ENCODE measurements around the gene UIMC1.
"Not testable (repeated sequence)": the region's sequence is repeated elsewhere in the genome, so short reads cannot be mapped to it uniquely, and the experiment has no call there.

Gene UIMC1

DNA sequence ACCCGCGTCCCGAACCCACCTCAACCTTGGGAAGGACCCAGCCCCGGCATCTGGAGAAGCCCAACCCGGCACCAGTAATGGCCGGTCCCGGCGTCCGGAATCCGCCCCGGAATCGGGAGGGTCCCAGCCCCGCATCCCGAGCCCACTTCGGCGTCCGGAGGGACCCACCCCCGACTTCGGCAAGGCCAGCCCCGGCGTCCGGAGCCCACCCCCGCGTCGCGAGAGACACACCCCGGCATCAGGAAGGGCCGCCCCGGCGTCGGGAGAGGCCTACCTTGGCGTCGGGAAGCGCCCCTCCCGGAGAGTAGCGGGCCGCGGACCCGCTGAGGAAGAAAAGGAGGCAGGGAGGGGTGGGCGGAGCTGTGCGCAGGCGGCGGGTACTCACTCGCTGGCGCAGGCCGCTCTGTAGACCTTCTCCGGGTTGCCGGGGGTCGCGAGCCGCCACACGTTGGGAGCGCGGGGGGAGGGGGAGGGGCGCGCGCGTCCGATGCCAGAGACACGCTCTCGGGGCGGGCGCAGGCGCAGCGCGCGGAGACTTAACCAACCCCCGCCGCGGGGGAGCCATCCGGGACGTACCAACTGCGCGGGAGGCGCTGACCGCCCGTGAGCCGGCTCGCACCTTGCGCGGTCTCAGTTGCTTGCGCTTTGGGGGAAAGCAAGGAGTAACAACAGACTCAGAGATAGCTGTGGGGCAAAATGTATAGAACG is at the start of gene UIMC1:
Gene UIMC1, minus strand, starts transcription at position 515 of the 708 bp plus-strand sequence. CDS start 24,164 bp downstream, outside the sequence.
- peak; percentile 89 for DNase-seq (ENCODE audit: low read depth)

DNA sequence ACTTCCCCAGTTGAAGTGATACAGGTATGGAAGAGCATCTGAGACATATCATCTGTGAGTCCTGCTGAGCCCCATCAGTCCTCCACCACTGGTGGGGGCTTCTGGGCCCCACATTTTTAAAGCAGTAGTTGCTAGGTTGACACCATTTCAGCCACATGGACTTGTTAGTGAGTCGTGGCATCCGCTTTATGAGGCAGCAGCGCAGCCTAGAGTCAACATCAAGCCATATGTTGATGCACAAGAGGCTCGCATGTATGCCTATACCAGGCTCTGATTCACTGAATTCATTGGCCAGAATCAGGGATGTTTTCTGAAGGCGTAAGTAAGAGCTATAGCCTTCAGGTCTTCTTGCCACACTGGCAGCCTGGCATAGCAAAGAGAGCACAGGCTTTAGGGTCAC is 42.7 kb upstream of the UIMC1 start:
- no peak for DNase-seq (ENCODE audit: low read depth)

DNA sequence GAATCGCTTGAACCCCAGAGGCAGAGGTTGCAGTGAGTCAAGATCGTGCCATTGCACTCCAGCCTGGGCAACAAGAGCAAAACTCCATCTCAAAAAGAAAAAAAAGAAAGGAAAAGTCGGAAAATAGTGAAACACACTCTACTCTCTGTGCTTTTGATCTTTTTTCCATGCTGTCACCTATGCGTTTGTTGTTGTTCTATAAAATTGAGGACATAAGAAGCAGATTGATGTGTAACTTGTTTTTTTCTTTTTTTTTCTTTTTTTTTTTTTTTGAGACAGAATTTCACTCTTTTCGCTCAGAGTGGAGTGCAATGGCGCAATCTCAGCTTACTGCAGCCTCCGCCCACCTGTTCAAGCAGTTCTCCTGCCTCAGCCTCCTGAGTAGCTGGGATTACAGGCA is 42.0 kb upstream of the UIMC1 start:
- not testable (repeated sequence) for DNase-seq (ENCODE audit: low read depth)

DNA sequence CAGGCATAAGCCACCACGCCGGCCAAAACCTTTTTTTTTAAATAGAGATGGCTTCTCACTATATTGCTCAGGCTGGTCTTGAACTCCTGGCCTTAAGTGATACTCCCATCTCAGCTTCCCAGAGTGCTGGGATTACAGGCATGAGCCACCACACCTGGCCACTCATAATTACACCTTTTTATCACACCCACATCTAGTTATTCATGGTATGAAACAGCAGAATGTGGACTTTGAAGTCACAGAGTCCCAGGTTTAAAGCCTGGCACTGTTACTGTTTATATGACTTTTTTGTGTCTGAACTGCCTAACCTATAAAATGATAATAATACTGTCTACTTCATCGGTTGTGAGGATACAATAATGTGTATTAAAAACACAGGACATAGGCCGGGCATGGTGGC is 39.1 kb upstream of the UIMC1 start:
- no peak for DNase-seq (ENCODE audit: low read depth)

DNA sequence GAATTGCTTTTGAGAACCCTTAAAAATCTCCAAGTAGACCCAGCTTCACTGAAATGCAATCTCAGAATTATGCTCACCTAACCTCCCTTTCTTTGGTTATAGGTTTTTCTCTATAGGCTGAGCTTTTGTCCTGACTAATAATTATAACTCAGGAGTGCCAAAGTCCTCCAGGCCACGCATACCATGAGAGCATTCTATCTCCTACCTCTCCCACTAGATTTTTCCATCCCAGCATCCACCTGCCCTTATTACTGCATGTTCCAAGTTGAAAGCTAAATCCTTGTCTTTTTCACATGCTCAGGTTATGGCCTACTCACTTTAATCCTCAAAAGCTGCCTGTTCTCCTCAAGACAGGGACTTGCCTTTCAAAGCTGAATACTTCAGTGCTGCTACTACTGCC is 38.1 kb upstream of the UIMC1 start:
- no peak for DNase-seq (ENCODE audit: low read depth)

DNA sequence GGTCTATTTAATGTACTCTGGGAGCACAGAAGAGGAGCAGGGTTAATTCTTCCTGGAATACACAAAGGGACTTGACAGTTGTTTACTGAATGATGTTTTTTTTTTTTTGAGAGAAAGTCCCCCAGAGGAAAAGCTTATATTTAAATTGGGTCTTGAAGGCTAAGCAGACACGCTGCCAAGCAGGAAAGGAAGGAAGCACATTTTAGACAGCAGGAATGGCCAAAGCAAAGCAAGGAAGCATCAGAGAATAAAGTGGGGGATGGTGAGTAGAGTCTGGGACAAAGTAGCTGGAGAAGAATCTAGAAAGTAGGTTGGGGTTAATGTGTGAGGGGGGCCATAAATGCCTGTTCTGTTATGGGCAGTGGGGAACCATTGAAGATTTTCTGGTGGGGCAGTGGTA is 37.4 kb upstream of the UIMC1 start:
- no peak for DNase-seq (ENCODE audit: low read depth)

DNA sequence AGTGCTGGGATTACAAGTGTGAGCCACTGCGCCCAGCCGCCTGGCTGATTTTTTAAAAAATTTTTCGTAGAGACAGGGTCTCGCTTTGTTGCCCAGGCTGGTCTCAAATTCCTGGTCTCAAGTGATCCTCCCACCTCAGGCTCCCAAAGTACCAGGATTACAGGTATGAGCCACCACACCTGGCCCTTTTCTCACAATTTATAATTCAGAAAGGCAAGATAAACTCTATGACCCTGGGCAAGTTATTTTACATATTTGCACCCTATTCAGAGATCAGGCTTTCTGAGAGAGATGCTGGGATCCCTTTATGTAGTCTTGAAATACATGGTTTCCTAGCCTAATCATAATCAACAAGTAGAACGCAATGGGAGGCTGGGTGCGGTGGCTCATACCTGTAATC is 36.5 kb upstream of the UIMC1 start:
- no peak for DNase-seq (ENCODE audit: low read depth)

DNA sequence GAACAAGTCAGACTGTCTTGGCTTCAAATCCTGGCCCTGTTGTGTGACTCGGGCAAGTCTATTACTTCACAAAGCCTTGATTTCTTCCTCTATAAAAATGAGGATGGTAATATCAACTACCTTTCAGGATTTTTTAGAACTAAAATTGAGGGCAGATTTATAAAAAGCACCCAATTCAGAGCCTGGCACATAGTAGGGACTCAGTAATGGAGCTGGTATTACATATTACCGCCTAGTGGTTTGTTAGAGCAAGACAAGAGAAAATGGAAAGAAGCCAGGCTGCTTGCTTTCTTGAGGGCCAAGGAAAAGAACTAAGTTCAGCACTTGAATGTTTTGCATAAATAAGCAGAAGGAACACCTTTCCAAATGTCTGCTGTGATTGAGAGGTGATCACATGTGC is 35.4 kb upstream of the UIMC1 start:
- no peak for DNase-seq (ENCODE audit: low read depth)

DNA sequence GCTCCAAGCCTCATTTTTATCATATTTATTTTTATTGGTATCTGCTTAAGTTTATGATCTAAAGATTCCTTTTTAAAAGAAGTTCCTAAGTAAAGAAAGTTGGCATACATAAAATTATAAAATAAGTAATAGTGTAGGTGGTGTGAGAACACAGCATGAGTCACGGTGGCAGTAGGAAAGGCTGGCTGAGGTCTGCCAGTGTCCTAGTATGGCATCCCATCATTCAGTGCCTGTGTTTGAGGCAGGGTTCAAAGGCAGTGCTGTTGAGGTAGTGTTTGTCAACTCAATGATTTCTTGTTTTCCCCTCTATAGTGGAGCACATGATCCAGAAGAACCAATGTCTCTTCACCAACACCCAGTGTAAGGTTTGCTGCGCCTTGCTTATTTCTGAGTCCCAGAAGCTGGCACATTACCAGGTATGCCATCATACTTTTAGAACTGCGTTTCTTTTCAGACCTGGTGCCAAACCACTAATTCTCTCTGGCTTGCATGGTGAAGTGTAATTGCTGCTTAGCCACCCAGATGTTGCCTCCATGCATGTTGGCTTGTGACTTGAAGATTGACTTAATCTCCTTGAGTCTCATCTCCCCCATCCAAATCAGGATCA is 34.3 kb upstream of the UIMC1 start:
- DNase-seq (ENCODE audit: low read depth): no peak

DNA sequence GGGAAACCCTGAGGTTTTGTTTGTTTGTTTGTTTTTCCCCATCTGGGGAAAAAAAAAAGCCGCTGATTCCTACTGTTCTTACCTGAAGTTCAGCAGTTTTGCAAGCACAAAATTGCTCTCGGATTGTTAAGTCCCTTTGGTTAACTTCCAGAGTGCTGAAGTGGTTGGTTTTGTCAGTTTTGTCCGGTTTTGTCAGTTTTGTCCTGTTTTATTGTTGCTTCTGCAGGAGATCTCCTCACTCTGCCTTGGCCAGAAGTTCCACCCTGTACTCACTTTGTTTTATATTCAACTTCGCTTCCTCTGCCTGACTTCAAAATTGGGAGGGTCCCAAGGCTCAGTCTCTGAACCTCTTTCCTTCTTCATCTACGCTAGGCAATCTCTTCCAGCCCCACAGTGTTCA is 30.3 kb upstream of the UIMC1 start:
- no peak for DNase-seq (ENCODE audit: low read depth)

DNA sequence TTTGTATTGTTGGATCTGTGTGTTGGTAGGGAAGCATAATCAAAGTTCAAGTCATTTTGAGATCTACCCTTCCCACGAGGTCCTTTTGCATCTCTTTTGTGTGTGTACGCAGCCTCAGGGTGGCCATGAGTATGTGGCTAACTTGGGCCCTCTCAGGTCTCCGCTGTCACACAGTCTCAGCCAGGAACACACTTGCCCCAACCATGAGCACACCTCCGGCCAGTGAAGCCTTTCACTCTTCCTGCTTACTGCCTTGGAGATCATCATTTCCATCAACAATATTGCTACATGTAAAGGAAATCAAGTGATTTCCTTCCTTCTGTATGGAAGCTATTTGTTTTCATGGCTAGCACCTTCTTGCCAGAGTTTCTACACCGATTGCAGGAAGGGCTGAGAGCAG is 29.9 kb upstream of the UIMC1 start:
- DNase-seq (ENCODE audit: low read depth): no peak

DNA sequence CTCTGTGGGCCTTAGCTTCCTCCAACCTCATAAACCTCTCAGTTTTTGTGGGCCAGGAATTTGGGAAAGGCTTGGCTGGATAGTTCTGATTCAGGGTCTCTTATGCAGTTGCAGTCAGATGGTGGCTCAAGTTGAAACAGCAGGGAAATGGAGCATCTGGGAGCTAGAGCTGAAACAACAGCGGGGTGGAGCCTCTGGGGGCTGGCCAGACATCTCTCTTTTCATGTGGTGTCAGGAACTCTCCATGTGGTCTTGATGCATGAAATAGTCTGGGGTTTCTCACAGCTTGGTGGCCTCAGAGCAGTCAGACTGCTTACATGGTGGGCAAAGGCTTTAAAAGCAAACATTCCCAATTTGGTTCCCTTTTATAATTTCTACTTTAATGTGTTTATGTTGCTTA is 29.4 kb upstream of the UIMC1 start:
- DNase-seq (ENCODE audit: low read depth): no peak

DNA sequence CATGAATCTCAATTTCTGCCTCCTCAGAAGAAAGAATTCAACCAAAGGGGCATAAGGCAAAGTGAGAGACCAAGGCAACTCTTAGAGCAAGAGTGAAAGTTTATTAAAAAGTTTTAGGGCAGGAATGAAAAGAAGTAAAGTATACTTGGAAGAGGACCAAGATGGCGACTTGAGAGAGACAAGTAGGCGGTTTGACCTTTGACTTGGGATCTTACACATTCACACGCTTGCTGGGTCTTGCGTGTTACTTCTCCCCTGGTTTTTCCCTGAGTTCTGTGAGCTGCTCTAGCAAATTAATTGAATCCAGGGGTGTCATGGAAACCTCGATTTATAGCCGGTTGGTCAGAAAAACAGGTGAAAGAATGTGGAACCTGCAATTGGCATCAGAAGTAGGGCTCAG is 22.9 kb upstream of the UIMC1 start:
- DNase-seq (ENCODE audit: low read depth): no peak

DNA sequence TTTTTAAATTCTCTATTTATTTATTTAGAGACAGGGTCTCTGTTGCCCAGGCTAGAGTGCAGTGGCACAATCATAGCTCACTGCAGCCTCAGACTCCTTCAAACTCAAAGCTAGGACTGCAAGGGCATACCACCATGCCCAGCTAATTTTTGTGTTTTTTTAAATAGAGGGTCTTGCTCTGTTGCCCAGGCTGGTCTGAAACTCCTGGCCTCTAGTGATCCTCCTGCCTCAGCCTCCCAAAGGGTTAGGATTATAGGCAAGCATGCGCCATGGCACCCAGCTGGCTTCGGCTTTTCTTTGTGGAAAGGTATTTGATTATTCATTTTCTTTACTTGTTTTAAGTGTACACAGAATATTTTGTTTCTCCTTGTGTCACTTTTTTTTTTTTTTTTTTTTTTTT is 21.1 kb upstream of the UIMC1 start:
- no peak for DNase-seq (ENCODE audit: low read depth)

DNA sequence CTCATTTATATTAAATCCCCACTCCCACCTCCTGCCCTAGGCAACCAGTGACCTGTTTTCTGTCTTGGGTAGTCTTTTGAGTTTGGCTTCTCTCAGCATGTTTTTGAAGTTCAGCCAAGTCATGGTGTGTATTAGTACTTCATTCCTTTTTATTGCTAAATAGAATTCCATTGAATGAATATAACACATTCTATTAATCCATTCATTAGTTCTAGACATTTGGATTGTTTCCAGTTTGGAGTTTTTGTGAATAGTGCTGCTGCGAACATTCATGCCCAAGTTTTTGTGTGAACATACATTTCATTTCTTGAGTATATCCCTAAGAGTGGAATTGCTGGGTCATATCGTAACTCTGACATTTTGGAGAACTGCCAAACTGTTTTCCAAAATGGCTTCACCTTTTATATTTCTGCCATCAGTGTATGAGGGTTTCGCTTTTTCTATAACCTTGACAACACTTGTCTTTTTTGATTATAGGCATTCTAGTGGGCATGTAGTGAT is 18.6 kb upstream of the UIMC1 start:
- DNase-seq (ENCODE audit: low read depth): no peak

DNA sequence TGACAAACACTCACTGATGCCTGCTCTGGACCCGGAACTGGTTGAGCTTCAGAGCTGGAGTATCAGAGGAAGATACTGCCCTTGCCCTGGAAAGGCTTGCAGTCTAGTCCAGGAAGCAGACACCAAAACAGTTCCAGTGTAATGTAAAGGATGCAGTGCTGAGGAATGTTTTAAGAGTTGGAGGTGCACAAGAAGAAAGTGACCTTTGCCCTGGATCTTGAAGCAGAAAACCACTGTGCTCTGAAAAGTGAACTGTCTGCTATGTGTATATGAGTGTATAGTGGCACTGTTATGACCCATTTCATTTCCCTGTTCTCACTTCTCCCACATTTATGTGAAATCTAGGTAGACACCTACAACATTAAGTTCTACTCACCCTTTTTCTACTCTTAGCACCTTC is 18.0 kb upstream of the UIMC1 start:
- DNase-seq (ENCODE audit: low read depth): no peak

DNA sequence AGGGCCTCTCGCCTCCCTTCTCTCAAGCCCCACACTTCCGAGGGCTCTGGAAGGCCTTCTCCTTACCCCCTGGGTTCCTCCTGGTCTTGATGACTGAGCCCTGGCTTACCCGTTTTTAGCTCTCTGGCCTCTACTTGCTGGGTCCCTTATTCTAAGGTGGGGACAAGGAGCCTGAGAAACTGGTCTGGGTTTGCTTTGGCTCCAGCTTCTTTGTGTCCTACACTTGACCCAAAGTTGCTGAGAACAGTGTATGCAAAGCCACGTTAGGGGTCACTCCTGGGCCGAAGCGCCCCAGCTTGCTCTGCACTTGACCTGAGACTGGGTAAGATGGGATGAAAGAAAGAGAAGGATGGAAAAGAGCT is 16.7 kb upstream of the UIMC1 start:
- DNase-seq (ENCODE audit: low read depth): no peak

DNA sequence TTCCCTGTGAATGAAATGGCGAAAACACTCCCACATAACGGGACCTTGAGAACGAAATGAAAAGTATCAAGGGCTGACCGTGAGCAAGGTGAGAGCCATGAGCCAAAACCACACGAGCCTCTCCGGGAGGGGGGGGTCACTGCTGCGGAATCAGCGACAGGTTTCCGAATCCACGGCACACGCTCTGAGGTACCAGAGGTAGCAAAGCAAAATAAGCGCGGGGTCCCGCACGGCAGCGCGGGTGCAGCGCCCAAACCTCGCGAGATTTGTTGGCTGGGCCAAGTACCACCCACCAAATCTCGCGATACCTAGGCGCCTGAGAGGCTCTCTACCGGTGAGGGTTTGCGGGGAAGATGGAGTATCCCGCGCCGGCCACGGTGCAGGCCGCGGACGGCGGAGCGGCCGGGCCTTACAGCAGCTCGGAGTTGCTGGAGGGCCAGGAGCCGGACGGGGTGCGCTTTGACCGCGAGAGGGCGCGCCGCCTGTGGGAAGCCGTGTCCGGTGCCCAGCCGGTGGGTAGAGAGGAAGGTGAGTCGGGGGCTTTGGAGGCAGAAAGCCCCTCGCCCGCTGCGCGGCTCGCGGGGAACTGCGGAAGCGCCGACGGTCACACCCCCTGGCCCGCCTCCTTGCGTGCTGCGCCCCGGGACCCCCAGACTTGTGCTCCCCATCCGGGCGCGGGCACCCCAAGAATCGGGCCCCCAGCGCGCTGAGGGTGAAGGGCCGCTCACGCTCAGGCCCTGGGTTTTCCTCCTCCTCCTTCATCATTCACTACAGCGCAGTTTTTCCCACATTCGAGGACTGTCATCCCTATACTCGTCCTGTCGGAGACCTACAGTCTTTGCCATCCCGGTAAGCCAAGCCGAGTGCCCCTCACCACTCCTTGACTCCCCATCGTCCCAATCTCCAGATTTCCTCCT is 16.1 kb upstream of the UIMC1 start, which contains the start of gene ZNF346:
Gene ZNF346, plus strand, starts transcription at position 311 of the 917 bp plus-strand sequence. Its CDS starts 43 bp downstream, at position 354.
- DNase-seq (ENCODE audit: low read depth): peak; percentile 85

DNA sequence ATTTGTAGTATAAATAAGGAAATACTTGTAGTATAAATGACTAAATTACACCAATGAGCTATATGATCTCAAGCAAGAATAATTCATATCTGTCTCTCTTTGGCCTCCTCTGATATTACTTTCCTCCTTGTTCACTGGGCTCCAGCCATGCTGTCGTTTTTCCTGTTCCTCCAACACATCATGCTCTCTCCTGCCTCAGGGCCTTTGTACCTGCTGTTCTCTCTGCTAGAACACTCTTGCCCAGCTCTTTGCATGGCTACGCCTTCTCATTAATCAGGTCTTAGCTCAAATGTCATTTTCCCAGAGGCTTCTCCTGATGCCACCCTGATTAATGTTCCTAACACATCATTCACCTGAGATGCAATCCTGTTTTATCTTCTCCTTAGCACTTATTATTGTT is 13.5 kb upstream of the UIMC1 start:
- DNase-seq (ENCODE audit: low read depth): no peak

DNA sequence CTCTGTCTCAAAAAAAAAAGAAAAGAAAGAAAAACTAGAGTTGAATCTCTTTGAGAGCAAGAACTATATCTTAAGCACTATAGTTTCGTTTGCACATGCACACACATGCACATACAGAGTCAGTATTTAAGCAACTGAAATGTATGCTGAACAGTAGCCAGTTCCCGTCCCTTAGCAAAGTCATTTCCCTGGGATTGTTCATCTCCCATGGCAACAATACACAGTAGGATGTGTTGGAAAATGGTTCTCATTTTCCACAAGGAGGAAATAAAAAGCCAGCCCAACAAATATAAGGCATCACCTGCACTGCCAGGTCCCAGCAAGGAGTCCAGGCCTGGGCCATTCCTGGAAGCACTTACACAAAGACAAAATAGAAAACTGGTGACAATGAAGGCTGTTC is 11.8 kb upstream of the UIMC1 start:
- DNase-seq (ENCODE audit: low read depth): no peak

DNA sequence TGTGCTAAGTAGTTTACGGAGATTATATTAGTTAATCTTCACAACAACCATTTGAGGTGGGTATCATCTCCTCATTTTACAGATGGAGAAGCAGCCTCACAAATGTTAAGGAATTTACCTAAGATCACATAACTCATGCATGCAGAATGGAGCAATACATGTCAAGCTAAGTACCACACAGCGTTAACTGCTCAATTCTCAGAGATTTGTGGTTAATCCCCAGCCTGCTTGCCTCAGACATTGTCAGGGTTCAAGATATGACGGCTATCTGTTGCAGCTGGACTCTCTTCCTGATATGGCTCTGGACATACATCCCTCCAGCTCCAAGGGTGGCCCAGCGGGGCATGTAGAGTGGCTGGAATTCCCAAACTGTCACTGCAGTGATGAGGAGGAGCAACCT is 8.6 kb upstream of the UIMC1 start:
- DNase-seq (ENCODE audit: low read depth): no peak

DNA sequence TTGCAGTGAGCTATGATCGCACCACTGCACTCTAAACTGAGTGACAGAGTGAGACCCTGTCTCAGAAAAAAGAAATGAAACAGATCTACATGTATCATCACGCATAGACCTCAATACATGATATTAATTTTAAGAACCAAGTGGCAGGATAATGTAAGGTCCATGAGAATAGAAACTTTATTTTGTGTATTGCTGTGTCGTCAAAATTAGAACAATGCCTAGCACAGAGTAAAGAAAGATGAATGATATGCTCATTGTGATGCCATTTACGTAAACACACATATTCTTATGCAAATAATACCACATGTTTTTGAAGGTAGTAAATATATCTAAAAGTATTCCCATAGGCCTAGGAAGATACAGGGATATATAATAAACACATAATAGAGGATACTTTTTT is 3.6 kb upstream of the UIMC1 start:
- DNase-seq (ENCODE audit: low read depth): no peak

DNA sequence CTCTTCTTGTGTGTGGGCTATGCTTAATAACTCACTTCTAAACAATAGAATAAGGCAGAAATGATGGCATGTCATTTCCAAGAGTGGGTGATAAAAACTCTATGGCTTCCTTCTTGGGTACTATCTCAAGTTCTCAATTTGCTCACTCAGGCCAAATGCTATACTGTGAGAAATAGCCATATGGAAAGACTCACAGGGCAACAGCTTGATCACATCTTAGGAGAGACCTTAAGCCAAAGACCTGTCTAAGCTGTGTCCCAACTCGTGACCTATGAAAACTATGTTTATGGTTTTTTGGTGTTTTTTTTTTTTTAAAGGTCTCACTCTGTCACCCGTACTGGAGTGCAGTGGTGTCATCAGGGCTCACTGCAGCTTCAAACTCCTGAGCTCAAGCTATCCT is 2.1 kb upstream of the UIMC1 start:
- no peak for DNase-seq (ENCODE audit: low read depth)

All from stimulated activated CD8-positive, alpha-beta memory T cell treated with anti-CD3 and anti-CD28 coated beads, Interleukin-4, amount 100 ng/mL, for 24 hours (primary cell).